Measurements from ENCODE around the gene ETHE1.

- TF ChIP-seq POLR2A (IDR thresholded peaks at IDR 0.05; ENCODE audit: low read length) (no peak), GATA1 (IDR thresholded peaks at IDR 0.05; ENCODE audit: low read depth, low read length) (no peak)
Observed at GRCh38 chr19:43464134-43464775, 62.7 kb downstream of the ETHE1 start.
